ENCODE results near the gene CMTR1. TPM values are rescaled to one million over a fixed set of nuclear protein-coding genes. Genes with fewer than 3 reads are reported as not detected.

Gene CMTR1
- total and polyA plus RNA-seq, 2 of the 13 experiments (the other 11 are each of a cell fraction or from before 2014, with no cell fraction given): 19.7 to 55.2 TPM

GRCh38 chr6:37518116-37518515 lies 85.1 kb downstream of the CMTR1 start:
- ATAC-seq: no peak
- WGBS (ENCODE audit: low lambda C conversion rate): 49% methylated on average over 6 of the region's 6 CpGs
- intact Hi-C loops (cut with micrococcal nuclease; ENCODE audit: unreplicated experiment): no loop called here
- Histone ChIP-seq H3K4me2 (ENCODE audit: low read depth, low read length) (no peak overlapping the region), H3K4me1 (ENCODE audit: insufficient read depth, low read length) (peaks cover 30% of the 10 kb centered on the region), H3K27me3 (ENCODE audit: control insufficient read depth in 1 of 2, insufficient read depth in 2 of 2, low read length in 2 of 2) (peaks cover 2 to 31% of the 10 kb centered on the region in 2 experiments; a peak in 4 of 5 replicates), H3K79me2 (ENCODE audit: insufficient read depth, low read length) (no peaks in the 10 kb centered on the region), H4K20me1 (ENCODE audit: insufficient read depth, low read length) (no peaks in the 10 kb centered on the region), H3K27ac (ENCODE audit: extremely low read length, insufficient read depth, low read length) (no peak overlapping the region), H3K4me3 (replicated peaks in 1 of 3; ENCODE audit: insufficient read depth in 1 of 3, low read depth in 2 of 3, low read length in 3 of 3) (no peak overlapping the region), H3K36me3 (replicated peaks in 1 of 2; ENCODE audit: control insufficient read depth in 1 of 2, insufficient read depth in 2 of 2, low read length in 2 of 2) (no peaks in the 10 kb centered on the region), H2AFZ (ENCODE audit: low read length) (no peak overlapping the region), H3K9ac (ENCODE audit: insufficient read depth, low read depth, low read length) (no peak overlapping the region), H3K9me3 (ENCODE audit: low read length) (no peaks in the 10 kb centered on the region)
- no TSS peak for BruUV-seq (replicated peaks)
- CTCF ChIA-PET (ENCODE audit: low intra/inter-chr PET ratio, low total read pairs): no interaction called here
- no peak for FAIRE-seq
- no peak for TF ChIP-seq RARA (CRISPR knock-in tag; IDR thresholded peaks at IDR 0.05)
- TF ChIP-seq KLF16 (CRISPR knock-in tag; IDR thresholded peaks at IDR 0.05): no peak
- no peak for TF ChIP-seq ZFP62 (CRISPR knock-in tag; IDR thresholded peaks at IDR 0.05)
- TF ChIP-seq ZNF543 (CRISPR knock-in tag; IDR thresholded peaks at IDR 0.05): no peak
- TF ChIP-seq AHDC1 (CRISPR knock-in tag; IDR thresholded peaks at IDR 0.05; ENCODE audit: borderline replicate concordance): no peak
- no peak for TF ChIP-seq PLRG1 (conservative IDR thresholded peaks at IDR 0.05)
- no peak for TF ChIP-seq ZNF143 (CRISPR knock-in tag; IDR thresholded peaks at IDR 0.05)
- TF ChIP-seq CREB1 (IDR thresholded peaks at IDR 0.05): no peak
- no peak for TF ChIP-seq CREB1 (CRISPR knock-in tag; IDR thresholded peaks at IDR 0.05)
- TF ChIP-seq RNF219 (CRISPR knock-in tag; IDR thresholded peaks at IDR 0.05): no peak
- no peak for TF ChIP-seq ZNF205 (CRISPR knock-in tag; IDR thresholded peaks at IDR 0.05)
- in situ Hi-C loops (cut with HindIII; ENCODE audit: extremely low pct_ligation_motif_present, low pct_unique_long_range_greater_than_20kb): no loop called here
- POLR2A ChIA-PET: no interaction called here
- DNase-seq (ENCODE audit: low spot score): no peak

Measured in HepG2 (cell line).